NCI-H526 treated with DMSO at 0.1 percent for 48 hours (cell line): ENCODE results near the gene SNAPC5.

Source experiments
- DNase-seq: peaks from one replicate; lab custom pipeline; 2025; lab: John Stamatoyannopoulos, UW

Gene SNAPC5

DNA sequence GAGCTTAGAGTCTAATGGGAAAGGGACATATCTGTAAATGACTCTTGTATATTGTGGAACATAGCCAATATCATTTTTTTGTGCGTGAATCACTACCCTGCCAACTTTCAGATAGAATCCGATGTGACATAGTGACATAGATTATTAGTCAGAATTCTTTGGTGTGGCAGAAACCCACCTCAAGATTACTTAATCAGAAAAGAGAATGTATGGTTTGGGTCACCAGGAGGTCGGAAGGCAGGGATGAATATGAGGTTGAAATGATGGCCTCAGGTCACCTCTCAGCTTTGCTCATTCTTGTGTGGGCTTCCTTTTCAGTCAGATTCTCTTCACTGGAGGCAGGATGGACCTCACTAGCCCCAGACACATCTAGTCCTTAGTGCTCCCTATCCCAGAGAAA lies 41.4 kb downstream of the SNAPC5 start:
- DNase-seq: no peak

DNA sequence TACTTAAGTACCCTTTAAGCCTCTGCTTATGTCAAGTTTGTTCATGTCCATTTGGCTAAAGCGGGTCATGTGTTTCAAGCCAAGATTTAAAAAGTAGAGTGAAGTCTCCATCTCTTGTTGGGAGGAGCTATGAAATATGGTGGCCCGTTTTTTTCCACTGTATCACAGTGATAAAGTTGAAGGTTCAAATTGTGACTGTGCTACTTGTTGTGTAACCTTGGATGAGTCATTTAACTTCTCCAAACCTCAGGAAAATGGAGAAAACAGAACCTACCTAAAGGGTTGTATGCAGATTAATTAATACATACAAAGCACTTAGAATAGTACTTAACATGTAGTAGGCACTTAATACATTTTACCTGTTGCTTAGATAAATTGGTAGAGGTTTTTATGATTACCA lies 43.4 kb downstream of the SNAPC5 start:
- DNase-seq: no peak

DNA sequence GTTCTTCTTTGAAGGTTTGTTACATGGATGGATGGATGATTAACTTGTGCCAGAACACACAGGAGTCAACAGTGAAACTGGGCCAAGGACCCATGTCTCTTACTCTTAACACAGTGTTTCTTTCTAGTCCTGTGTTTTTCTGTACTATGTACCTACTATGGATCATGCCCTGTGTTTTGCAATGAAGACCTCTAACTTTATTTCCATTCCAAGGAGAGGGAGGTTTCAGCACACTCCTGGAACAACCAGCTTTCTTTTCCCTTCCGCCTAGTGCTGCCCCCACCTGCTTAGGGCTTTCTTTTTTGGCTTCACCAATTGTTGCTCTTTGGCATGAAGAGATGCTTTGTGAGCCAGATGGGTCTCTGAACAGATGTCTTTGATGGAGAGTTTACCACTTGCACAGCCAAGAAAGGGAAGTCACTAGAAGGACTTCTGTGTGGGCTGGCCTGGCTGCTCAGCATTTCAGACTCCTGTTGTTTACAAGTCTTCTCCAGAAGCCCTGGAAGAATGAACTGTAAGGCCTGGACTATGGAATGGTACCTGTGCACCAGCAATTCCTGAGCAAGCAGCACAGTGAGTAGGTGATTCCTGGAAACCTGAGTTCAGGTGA lies 44.5 kb downstream of the SNAPC5 start:
- no peak for DNase-seq

DNA sequence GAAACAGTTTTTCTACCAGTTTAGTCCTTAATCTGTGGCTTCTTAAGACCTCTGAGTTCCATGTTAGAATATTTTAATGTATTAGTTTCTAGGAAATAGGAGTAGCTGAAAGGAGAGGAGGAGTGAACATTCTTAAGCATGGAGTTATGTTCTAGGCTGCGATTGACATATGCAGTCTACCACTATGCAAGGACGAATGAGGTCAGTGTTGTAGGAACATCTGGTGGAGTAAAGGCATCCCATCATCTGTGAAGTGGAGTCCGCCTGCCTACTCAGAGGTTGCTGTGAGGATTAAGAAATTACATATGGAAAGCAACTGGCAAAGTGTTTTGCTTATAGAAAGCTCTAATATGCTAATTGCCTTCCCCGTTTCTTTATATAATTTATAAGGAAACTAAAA lies 45.1 kb downstream of the SNAPC5 start:
- no peak for DNase-seq
